HUES48 (cell line): ENCODE data around the gene RASGRF1.

Experiments used
- H3K27ac ChIP-seq: one replicate; pipeline ENCODE4 v1.7.0; 2013; ENCODE audit warnings: low read depth, low read length, inconsistent platforms
- H3K27me3 ChIP-seq: 2 replicates; pipeline ENCODE4 v1.6.1; 2013; ENCODE audit warnings: mild to moderate bottlenecking, low read length; ENCODE audit not compliant: control insufficient read depth, insufficient read depth
- H3K36me3 ChIP-seq: 2 replicates; pipeline ENCODE4 v1.6.1; 2013; ENCODE audit warnings: low read length; ENCODE audit not compliant: control insufficient read depth, insufficient read depth
- H3K4me1 ChIP-seq: 2 replicates; pipeline ENCODE4 v1.6.1; 2013; ENCODE audit warnings: mild to moderate bottlenecking, low read length; ENCODE audit not compliant: control insufficient read depth, insufficient read depth
- H3K4me3 ChIP-seq: 2 replicates; pipeline ENCODE4 v1.5.1; 2013; ENCODE audit warnings: mild to moderate bottlenecking, low read depth, low read length
- H3K9ac ChIP-seq: 2 replicates; pipeline ENCODE4 v1.6.1; 2013; ENCODE audit warnings: mild to moderate bottlenecking, low read depth, low read length, moderate library complexity
- H3K9me3 ChIP-seq: 2 replicates; pipeline ENCODE4 v1.6.1; 2013; ENCODE audit warnings: low read length; ENCODE audit not compliant: control insufficient read depth, insufficient read depth

The RASGRF1 gene

DNA sequence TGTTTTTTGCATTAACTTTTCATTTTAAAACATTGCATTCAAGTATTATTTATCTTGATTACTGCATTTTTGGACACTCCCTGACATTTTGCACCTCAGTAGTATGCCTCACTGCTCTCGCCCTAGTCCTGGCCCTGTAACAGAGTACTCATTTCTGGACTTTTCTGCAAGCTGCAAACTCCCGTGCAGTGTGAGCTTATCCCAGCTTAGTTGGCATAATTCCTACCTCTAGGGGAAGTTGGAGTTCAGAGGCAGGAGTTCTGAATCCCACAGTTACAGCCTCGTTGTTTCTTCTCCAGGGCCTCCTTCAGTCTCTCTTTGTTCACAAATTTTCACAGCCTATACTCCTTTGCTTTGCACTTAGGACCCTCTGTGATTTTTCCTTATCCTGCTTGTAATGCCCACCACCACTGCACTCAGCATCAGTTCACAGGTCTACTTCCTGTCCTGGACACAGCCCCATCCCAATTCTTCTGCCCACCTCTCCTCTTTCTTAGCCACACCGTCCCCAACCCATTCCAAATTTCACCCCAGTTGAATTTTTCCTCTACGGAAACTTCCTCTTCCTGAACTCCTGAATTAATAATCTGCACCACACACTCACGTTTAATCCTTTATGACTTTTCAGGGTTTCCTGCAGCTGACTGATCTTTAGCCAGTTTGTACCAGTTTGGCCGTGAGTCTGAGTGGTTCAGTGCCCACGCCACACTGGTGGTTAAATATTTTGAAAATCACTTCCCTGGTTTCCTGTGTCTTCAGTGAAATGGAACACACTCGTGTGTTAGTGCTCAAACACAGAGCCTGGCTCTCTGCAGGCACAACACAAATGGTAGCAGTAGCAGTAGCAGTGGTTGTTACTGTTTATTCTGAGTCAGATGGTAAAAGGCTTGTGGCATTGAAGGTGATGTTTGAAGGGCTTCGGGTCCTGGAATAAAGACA, 139.4 kb downstream of the RASGRF1 start:
- Histone ChIP-seq H3K9me3 (no peaks in the 10 kb centered on the region), H3K9ac (no peak overlapping the region), H3K36me3 (no peaks in the 10 kb centered on the region), H3K4me1 (peaks cover 10% of the 10 kb centered on the region; the same call in 1 of the 2 replicates), H3K4me3 (no peak overlapping the region), H3K27ac (peak overlapping the region; percentile 46), H3K27me3 (peaks cover 6% of the 10 kb centered on the region)

DNA sequence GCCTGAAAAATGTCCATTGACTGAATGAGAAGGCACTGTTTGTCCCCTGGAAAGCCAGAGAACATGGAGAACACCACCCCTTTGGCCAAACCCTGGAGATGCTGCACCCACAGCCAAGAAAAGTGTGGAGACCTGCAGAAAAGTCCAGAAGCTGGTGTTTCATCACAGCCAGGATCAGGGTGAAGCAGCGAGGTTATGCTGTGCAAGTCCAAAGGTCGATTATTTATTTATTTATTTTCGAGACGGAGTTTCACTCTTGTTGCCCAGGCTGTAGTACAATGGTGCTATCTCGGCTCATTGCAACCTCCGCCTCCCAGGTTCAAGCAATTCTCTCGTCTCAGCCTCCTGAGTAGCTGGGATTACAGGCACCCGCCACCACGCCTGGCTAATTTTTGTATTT, 140.2 kb downstream of the RASGRF1 start:
- no peak overlapping the region for H3K27ac ChIP-seq
- no peak overlapping the region for H3K4me3 ChIP-seq

DNA sequence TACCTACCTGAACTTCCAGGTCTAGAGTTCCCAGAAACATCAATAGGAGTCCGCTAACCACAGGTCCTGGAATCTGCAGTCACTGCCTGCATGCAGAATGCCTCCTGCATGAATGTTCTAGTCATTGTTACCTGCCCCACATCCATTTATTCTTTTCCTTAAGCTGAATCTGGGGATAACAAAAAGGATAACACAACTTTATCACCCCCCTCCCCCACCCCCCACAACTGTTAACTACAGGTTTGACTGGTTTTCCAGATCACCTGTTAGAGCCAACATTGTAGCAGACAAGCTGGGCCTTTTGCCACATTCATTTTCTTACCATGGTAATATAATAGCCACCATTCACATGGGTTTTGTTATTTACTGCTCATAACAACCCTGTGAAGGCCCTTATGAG, 141.1 kb downstream of the RASGRF1 start:
- peaks cover 11% of the 10 kb centered on the region; the same call in 1 of the 2 replicates for H3K4me1 ChIP-seq
- no peak overlapping the region for H3K9ac ChIP-seq
- no peak overlapping the region for H3K4me3 ChIP-seq
- no peak overlapping the region for H3K27ac ChIP-seq
- H3K36me3 ChIP-seq, result no peaks in the 10 kb centered on the region
- H3K9me3 ChIP-seq, result no peaks in the 10 kb centered on the region
- peaks cover 11% of the 10 kb centered on the region for H3K27me3 ChIP-seq

More for the DNA sequence above, 140.2 kb downstream of the RASGRF1 start:
- H3K9me3 ChIP-seq, result no peaks in the 10 kb centered on the region
- H3K9ac ChIP-seq, result no peak overlapping the region
- no peaks in the 10 kb centered on the region for H3K36me3 ChIP-seq
- H3K27me3 ChIP-seq, result peaks cover 8% of the 10 kb centered on the region
- peaks cover 10% of the 10 kb centered on the region; the same call in 1 of the 2 replicates for H3K4me1 ChIP-seq

DNA sequence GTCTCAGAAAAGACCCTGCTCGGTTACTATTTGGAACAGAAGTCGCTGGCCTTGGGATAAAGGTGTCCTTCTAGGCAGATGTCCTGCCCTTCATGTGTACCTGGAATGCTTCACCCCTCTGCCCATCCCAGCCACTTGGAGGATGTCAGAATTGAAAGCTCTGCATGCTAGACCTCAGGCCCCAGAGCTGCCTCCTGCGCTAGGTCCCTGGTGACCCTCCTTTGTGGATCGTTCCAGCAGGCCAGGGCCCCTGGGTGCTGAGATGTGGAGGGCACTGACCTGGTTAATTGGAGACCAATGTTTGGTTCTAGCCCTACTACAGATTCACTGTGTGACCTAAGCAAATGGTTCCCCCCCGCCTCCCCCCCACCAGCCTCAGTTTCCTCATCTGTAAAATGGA, 143.1 kb downstream of the RASGRF1 start:
- Histone ChIP-seq H3K27me3 (peaks cover 29% of the 10 kb centered on the region), H3K9me3 (no peaks in the 10 kb centered on the region), H3K4me1 (peaks cover 16% of the 10 kb centered on the region; the same call in 1 of the 2 replicates), H3K4me3 (no peak overlapping the region), H3K9ac (no peak overlapping the region), H3K27ac (no peak overlapping the region), H3K36me3 (no peaks in the 10 kb centered on the region)

GRCh38 chr15:78946493-78946892, 144.1 kb downstream of the RASGRF1 start:
- Histone ChIP-seq H3K9me3 (no peaks in the 10 kb centered on the region), H3K27me3 (peaks cover 29% of the 10 kb centered on the region), H3K4me1 (peaks cover 11% of the 10 kb centered on the region; the same call in 1 of the 2 replicates), H3K9ac (no peak overlapping the region), H3K27ac (no peak overlapping the region), H3K4me3 (no peak overlapping the region), H3K36me3 (no peaks in the 10 kb centered on the region)

DNA sequence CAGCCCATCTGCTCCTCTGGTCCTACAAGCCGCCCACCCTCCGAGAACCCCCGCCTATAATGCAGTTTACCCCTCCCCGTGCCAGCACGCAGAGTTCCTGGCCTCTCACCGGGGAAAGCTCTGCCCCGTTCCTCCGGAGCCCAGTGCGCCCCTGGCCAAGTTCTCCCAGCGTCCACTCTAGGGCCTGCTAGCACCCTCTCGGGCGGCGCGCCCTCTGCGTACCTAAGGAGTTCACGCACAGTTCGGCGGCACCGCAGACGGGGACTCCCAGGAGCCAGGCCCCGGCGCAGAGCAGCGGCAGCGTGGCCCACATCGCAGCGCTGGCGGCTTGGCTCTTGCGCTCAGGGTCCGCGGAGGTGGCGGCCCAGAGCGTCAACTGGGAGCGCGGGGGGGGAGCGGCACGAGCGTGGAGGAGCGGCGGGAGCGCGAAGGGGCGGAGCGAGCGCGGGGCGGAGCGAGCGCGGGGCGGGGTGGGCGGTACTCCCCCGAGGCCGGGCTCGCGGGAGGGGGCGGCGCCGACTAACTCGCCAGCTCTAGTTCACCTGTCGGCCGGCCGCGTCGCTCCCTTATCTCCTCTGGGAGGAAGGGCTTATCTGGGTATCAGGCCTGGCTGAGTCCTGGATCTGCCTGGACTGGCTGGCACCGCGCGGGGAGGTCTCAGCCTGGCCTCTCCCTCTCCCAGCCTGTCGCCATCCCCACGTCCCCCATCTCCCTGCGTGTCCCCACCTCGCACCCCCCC, 145.7 kb downstream of the RASGRF1 start, which contains the start of gene CTSH:
Gene CTSH (minus strand): TSS at position 378 of the 739 bp plus-strand sequence. CDS start 65 bp downstream, at position 313.
- H3K27ac ChIP-seq, result no peak within 1 kb of the TSS
- H3K27me3 ChIP-seq, result peaks cover 29% of the 10 kb centered on the region
- no peak within 1 kb of the TSS for H3K9ac ChIP-seq
- H3K9me3 ChIP-seq, result no peaks in the 10 kb centered on the region
- H3K36me3 ChIP-seq, result no peaks in the 10 kb centered on the region
- 0 out of 2 replicates have a peak, but pooled peaks cover 6% of the 10 kb centered on the region for H3K4me1 ChIP-seq
- peak within 1 kb of the TSS; percentile 72 for H3K4me3 ChIP-seq

DNA sequence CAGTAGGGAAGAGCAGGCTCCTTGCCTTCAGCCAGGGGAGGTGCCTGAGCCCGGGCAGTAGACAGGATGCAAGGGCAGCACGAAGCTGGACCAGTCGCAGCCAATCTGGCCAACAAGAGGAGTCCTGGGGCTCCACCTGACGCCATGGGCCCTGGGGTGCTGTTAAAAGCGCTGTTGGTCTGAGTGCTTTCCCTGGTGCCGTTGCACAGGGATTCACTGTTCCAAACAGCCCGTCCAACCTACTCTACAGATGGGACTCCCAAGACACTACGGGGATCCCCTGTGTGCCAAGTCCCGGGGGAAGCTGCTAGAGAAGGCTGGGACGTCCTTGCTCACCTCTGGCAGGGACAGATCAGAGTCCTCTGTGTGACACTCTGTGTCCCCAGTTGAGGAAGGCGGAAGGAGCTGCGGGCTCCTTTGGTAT, 146.4 kb downstream of the RASGRF1 start:
- Histone ChIP-seq H3K27me3 (peaks cover 29% of the 10 kb centered on the region), H3K4me3 (peak overlapping the region; percentile 72), H3K27ac (no peak overlapping the region), H3K4me1 (0 out of 2 replicates have a peak, but pooled peaks cover 6% of the 10 kb centered on the region), H3K36me3 (no peaks in the 10 kb centered on the region), H3K9me3 (no peaks in the 10 kb centered on the region), H3K9ac (no peak overlapping the region)

DNA sequence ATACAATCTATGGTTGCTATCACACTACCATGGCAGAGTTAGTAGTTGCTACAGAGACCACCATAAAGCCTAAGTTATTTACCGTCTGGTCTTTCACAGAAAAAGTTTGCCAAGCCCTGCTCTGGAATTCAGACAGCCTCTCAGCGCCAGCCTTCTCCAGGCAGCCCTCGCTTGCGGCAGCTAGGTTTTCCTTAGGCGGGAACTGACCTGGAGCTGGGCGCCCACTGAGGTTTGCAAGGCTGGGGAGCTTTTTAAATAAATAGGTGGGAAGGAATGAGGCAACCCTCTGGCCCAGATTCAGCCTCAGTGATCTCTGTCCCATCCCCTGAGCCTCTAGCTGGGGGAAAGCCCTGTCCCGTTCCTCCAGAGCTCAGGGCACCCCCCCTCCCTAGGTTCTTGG, 146.9 kb downstream of the RASGRF1 start:
- Histone ChIP-seq H3K36me3 (no peaks in the 10 kb centered on the region), H3K4me3 (no peak overlapping the region), H3K27me3 (peaks cover 29% of the 10 kb centered on the region), H3K27ac (no peak overlapping the region), H3K9ac (no peak overlapping the region), H3K4me1 (0 out of 2 replicates have a peak, but pooled peaks cover 6% of the 10 kb centered on the region), H3K9me3 (no peaks in the 10 kb centered on the region)

- Histone ChIP-seq H3K4me1 (0 out of 2 replicates have a peak, but pooled peaks cover 6% of the 10 kb centered on the region), H3K27ac (no peak overlapping the region), H3K9me3 (no peaks in the 10 kb centered on the region), H3K4me3 (no peak overlapping the region), H3K27me3 (peaks cover 29% of the 10 kb centered on the region), H3K9ac (no peak overlapping the region), H3K36me3 (no peaks in the 10 kb centered on the region)
Observed at GRCh38 chr15:78942741-78943140, 147.8 kb downstream of the RASGRF1 start.

DNA sequence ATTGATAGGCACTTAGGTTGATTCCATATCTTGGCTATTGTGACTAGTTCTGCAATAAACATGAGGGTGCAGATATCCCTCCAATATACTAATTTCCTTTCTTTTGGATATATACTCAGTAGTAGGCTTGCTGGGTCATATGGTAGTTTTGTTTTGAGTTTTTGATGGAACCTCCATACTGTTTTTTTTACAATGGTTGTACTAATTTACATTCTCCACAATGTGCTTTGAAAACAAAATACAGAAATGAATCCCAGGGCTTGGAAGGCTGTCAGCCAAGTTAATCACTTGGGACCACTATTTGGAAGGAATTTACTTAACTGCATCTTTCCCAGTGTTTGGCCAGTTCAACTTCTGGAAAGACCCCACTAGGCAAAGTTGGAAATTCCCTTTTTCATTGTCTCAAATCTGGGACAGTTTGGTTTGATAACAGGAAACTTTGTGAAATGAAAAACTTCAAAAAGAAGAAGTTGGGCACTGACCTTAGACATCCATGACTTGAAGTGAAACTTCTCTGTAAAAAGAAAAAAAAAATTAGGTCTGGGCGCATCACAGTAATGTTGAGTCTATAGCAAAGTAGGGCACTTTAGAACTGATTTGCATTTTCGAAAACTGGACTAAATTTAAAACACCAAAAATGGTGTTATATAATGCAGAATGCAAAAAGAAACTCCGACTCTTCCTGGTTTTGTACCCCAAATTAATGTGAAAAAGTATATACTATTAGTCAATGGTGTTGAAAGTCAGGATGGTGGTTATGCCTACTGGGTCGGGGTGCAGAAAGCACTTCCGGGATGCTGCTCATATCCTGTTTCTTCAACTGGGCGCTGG, 151.7 kb downstream of the RASGRF1 start:
- Histone ChIP-seq H3K27me3 (peaks cover 12% of the 10 kb centered on the region), H3K36me3 (no peaks in the 10 kb centered on the region), H3K9ac (no peak overlapping the region), H3K4me1 (no peaks in the 10 kb centered on the region), H3K27ac (no peak overlapping the region), H3K9me3 (no peaks in the 10 kb centered on the region), H3K4me3 (no peak overlapping the region)
